Stimulated activated CD8-positive, alpha-beta memory T cell treated with anti-CD3 and anti-CD28 coated beads, Interleukin-4, amount 100 ng/mL, for 4 hours (primary cell): ENCODE measurements around the gene GINS2.

Experiments
- DNase-seq, 2 donors: peaks; one replicate each; pipeline ENCODE4 v3.0.0-alpha.2; 2020; ENCODE audit warnings: low read depth in 2 of 2, low spot score in 1 of 2

GINS2 gene

DNA sequence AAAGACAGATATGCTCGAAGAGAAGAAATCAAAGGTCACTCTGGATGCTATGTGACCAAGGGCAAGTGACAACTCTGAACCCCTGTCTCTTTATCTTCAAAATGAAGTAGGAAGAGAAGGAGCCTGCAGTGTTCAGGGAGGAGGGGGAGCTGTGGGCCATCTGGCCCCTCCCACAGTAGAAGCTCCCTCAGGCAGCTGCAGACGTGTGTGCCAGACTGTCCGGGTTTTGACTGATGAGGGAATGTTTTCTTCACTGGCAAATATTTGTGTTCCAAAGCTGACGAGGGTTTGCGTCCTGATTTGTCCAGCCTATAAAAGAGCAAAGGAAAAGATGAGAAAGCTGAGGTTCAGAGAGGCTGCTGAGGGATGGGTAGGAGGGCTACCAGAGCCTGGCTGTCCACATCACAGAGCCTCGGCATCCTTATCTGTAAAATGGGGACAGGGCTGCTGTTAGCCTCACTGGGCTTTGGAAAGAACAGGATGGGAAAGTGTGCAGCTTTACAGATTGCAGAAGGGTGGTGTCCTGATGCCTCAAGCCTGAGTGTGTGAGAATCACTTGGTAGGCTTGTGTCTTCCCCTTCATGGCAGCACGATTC is 1.8 kb upstream of the GINS2 start:
- no peak for DNase-seq

DNA sequence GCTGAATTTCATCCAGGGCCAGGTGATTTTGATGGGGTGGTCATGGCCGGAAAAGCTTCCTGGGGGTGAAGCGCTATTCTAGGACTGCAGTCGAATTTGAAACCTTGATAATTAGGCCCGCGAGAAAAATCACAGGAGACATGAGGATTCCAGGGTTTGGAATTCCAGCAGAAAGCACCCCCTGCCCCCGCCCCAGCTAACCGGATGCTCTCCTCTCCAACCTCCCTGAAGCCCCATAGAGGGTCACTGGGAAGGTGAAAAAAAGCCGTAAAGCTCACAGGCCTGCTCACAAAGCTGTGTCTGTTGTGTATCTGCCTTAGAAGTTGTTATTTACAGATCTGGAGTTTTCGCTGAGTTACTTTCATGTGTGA is 1.2 kb upstream of the GINS2 start:
- no peak for DNase-seq

DNA sequence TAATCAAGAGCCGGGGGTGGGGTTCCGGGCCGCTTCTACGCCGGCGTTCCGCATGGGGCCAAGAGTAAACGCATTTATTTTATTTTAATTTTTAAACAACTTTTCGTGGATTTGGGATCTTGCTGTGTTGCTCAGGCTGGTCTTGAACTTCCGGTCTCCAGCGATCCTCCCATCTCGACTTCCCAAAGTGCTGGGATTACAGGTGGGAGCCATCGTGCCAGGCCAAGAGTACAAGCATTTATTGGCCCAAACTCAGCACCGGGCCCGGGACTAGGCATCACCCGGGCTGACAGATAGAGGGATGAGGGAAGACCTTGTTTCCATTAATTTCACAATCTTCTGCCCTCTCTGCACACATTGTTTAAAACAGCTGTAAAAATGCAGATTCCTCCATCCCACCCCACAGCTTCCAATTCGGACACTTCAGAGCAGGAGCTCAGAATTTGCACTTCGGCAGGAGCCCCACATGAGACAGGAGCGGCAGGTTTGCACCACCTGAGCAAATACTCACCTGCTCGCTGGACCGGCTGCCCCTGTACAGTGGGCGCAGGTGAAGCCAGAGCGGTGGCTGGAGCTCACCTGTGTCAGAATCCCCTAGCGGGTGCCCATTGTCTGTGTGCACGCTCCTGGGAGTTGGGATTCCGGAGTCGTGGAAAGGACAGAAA is 663 bp upstream of the GINS2 start:
- no peak for DNase-seq

DNA sequence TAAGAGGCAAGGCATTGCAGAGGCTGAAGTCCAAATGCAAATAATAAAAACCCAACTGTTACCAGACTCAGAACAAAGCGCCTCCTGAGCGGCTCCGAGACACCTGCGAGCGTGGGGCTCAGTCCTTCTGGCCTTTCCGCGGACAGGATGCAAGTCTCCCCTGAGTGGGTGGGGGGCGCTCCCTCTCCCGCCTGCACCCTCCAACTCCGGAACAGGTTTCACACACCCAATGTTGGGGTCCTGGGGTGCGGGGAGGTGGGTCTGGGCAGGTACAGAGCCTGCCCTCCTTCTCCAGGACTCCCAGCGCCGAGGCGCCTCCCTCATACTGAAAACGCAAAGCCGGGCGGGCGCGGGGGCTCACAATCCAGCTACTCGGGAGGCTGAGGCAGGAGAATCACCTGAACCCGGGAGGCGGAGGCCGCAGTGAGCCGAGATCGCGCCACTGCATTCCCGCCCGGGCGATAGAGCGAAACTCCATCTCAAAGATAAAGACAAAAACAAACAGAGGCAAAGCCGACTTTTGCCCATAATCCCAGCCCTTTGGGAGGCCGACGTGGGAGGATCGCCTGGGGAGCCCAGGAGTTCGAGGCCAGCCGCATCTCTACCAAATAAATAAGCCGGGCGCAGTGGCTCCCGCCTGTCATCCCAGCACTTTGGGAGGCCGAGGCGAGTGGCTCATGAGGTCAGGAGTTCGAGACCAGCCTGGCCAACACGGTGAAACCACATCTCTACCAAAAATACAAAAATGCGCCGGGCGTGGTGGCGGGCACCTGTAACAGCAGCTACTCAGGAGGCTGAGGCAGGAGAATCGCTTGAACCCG is 893 bp downstream of the GINS2 start:
- no peak for DNase-seq

DNA sequence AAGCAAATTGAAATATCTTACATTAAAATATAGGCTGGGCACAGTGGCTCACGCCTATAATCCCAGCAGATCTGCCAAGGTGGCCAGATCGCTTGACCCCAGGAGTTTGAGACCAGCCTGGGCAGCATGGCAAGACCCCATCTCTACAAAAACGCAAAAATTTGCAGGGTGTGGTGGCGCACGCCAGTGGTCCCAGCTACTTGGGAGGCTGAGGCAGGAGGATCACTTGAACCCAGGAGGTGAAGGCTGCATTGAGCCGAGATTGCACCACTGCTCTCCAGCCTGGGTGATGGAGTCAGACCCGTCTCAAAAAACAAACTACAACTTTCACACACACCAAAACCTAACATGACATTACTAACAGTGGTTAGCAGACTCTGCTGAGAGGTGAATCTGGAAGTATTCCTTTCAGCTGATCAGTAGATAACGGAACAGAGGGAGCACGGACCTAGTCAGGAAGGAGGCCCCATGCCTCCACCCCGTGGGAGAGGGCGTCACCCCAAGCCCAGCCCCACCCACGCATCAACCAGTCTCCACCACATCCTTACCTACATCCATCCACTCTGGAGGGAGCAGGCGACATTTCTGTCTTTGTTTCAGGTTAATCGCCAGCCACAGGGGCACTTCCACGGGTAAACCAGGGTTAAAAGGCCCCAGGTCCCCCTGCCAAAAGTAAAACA is 1.7 kb downstream of the GINS2 start:
- DNase-seq: no peak

DNA sequence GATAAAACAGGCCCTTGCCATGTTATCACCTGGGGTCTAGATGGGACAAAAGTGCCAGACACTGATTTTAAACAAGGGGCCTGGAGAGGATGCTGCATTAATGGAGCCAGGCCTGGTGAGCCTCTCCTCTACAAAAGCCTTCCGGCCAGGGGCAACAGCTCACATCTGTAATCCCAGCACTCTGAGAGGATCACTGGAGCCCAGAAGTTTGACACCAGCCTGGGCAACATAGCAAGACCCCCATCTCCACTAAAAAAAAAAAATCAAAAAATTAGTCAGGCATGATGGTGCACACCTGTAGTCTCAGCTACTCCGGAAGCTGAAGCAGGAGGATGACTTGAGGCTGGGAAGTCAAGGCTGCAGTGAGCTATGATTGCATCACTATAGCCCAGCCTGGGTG is 3.5 kb downstream of the GINS2 start:
- DNase-seq: no peak

DNA sequence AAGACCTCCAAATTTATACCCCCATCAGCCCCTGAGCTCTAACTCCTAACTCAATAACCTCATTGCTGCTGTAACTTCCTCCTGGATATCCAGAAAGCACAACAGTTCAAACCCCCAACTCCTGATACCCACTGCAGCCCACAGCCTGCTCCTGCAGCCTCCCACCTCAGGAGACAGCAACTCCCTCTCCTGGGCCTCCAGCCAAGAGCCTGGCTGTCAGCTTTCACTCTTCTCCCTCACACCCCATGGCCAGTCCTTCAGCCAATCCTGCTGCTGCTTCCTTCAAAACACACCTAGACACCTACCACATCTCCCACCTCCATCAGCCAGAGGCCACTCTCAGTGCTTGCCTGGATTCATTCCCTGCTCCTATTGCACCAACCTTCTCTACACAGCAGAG is 5.4 kb downstream of the GINS2 start:
- DNase-seq: no peak

DNA sequence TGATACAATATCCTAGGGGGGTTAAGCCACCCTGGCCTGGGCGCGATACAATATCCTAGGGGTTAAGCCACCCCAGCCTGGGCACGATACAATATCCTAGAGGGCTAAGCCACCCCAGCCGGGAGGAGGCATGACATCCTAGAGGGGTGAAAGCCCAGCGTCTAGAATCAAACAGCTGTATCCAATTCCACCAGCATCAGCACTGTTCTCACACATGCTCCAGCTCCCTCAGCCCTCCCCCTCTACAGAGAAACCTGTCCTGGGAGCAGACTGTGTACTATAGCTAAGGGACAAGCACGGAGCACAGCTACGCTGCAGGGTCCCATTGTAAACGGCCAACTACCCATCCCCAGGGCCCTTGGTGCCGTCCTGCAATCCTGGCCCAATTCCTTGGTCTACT is 6.2 kb downstream of the GINS2 start:
- no peak for DNase-seq

DNA sequence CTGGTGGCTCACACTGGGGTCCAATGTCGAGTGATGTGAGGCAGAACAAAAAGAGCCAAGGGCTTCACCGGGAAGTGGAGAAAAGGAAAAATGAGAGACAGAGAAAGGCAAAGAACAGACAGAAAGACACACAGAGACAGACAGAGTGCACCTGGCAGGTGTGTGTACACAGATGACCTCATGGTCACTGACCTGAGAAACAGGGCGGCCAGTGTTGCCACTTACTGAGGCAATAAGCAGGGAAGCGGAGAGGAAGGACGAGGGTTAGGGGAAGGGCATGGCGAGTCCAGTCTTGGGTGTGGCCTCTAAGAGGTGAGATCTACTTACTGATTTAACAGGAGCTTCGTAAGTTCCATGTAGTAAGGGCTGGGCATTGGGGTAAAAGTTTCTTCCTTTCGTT is 7.5 kb downstream of the GINS2 start:
- DNase-seq: no peak

DNA sequence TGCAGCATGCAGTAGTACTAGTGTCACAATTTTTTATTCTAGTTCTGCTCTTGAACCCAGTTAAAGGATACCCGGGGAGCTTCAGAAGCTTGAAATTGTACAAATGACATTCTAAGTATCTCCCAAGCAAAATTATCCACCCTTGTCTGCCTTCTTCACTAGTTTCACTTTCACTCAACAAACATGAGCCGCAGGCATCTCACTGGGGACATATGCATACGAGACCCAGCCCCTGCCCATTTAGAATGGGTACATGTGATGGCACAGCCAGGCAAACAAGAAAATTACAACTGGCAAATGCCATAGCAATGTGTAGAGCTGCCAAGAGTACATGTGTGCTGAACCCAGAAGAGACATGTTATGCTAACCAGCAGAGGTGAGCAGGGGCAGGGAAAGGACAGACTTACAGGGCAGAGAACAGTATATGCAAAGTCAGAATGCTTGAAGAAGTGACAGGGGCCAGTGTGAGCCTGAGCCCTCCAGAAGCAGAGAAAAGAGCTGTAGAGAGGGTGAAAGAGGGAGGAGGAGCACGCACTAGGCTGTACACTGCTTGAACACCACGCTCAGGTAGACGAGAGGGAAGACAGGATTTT is 8.3 kb downstream of the GINS2 start:
- no peak for DNase-seq

DNA sequence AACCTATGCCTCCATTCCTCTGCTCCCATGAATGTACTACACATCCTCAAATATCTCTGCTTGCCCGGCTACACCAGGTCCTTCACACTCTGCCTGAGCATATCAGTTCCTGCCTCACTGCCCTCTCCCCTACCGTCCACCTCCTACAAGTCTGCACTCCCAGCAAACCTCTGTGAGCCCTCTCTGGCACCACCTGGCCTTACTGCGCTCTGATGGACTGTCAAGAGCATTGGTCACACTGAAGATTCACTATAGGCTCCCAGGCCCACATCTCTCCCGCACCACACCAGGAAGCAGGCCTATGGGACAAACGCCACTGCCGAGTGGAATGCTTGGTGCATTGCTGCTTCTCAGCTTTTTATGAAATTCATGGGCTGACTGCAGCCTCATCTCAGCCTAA is 8.9 kb downstream of the GINS2 start:
- DNase-seq: no peak

DNA sequence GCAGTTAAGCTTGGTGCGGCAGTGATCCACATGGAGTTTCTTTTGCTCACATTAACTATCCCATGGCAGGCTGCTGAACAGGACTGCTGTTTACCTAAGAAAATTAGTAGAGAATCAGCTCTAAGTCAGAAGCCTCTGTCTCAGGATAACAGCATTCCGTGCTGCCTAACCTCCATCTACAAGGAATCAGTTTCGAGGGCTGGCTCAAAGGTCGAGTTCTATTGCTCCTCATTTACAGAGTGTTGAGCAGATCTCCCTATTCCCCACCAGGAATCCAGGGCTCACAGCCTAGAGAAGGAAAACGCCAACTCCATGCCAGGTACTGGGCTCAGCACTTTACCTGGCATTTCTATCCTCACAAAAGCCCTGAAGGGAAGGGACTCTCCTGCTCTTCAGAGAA is 9.9 kb downstream of the GINS2 start:
- no peak for DNase-seq

DNA sequence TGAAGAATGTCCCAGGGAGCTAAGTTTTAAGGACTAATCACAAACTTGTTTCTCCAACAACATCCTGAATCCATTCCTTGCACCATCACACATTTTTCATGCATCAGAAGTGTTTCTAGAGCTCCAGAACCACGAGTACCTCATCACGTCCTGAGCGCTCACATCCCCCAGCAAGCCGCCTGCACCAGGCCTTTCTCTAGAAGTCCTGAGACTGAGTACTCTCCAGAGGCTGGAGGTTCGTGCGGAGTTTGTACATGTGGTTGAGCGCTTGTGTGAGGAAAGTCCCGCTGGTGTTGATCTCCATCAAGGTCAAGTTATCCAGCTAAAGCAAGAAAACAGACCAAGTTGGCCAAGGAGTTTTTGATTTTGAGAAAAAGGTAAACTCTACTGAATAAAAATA is 10.7 kb downstream of the GINS2 start:
- DNase-seq: no peak

DNA sequence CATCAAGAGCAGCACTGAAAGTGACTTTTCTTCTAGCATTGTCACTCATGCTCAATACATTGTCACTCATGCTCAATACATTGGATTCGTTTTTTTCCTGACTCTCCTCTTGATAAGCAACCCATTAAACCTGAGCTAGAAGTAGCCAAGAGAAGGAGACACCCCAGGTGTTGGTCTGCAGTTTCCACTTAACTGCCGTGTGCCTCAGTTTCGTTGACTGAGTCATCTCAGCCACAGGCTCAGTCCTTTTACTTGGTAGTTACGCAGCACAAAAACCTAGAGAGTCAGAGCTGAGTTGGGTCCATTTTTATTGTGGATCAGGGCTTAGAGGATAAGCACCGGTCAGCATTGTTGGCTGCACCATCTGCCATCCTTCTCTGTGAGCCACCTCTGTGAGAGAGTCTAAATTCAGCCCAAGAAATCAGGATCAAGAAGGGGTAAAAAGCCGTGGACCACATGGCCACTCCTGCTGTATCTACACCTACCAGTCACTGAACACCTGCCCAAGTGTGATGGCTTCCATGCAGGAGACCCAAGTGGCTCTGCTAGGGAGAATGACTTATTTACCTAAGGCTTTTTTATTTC is 11.3 kb downstream of the GINS2 start:
- no peak for DNase-seq

DNA sequence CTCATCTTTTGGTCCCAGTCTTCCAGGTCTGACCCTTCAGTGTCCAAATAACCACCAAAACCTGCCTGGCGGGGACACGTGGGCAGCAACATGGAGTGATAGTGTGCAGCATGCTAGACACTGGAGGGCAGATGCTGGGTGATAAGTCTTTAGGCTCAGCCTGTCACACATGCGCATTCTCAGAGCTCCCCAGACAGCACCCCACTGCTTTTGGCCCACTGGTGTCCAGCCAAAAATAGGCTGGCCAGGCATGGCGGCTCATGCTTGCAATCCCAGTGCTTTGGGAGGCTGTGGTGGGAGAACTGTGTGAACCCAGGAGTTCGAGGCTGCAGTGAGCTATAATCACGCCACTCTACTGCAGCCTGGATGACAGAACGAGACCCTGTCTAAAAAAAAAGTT is 12.3 kb downstream of the GINS2 start:
- no peak for DNase-seq

DNA sequence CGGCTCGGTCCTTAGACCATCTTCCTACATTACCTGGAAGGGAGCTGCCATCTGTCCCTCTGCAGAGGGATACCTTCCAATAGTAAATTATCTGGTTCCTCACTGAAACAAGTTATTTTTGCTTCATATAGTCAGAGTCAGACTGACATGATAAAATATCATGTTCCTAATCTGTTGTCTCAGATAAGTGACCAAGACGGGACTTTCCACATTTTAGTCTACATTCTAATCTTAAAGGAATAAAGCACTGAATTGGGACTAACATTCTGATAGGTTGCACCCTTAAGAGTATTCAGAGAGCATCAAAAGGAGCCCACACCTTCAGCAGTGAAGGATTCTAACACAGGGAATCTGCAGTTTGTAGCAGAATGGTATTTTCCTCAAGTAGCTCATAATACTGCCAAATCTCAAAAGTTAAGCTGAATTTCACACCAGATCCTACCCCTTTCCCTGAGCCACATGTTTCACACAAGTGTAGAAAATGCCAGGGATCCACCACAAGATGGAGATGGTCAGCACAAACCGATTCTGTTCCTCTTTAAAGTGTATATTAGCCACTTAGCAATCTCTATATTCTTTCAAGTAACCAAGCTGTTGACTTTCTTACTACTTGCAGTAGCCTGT is 13.4 kb downstream of the GINS2 start:
- DNase-seq: no peak

DNA sequence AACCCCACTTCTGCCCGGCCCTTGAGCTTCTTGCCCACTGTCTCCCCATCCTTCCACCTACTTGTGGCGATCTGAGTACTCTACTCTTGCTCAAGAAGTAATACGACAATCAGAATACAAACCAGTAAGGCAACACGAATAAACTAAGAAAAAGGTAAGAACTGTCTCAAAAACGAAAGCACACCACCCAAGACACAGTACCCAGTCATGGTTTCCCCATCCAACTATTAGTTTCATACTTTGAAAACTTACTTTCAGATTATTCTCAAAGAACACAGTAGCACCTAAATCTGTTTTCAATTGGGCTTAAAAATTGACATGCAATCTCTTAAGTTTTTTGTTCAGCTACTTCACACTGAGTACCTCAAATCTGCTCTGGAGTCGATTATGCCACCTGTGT is 13.9 kb downstream of the GINS2 start:
- no peak for DNase-seq

DNA sequence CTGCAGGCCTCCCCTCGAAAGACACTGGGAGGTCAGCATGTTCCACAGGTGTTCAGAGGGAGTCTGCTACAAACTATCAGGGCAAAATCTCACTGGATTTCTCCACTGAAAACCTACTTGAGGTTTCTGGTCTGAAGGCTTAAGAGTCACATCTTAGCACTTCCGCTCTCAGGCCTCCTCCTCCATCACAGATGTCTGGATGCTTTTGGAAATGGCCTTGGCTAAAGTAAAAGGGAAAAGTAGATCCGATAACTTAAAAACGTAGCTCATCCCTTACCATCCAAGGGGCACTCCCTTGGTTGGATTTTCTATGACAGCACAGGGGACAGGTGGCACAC is 14.4 kb downstream of the GINS2 start:
- DNase-seq: no peak

DNA sequence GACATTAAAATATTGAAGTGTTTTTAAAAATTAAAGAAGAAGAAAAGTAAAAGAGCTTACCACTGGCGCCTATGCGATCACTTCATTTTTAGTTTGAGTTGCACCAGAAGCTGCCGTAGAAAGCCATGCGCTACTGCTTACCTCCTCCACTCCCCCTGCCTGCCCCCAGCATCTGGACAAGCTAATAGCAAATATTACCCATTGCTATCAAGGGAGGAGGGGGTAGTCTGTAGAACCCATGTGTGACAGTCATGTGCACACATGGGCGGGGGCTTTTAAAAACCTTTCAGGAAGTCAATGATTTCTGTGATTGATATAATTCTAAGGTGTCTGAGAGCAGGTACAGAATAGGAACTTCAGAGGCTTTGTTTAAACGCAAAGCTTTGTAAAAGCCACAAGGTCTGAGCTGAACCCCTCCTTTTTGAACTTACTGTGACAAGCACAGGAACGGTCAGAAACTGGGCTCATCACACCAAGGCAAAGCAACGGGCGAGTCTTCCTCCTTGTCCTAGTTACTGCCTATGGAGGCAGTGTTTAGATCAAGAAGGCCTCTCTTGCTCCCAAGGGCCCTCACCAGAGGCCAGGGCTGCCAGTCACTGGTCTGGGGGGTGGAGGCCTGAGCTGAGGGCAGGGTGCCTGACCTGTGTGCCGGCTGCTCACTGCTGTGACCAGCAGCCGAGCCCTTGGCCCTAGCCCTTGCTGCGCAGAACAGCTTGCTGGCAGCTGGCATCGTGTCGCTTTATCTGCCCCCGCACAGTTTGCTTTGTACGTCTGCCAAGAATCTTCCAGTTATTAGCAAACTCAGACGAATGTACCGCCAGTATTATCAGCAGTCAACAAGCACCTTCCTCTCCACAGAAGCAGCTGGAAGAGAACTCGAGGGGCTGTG is 15.0 kb downstream of the GINS2 start:
- DNase-seq: no peak

DNA sequence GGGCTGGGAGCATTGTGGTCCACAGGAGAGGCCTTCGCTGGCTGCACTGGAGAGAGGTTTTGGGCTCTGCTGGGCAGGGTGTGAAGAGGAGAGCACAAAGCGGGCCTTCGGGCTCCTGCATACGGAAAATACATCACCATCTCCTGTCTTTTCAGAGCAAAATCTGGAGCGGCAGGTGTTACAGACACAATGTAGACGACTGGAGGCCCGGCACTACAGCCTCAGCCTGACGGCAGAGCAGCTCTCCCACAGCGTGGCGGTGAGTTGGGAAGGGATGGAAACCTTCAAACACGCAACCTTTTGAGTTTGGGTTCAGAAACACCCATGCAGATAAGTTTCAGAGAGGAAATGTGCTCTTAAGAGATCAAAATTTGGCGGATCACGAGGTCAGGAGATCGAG is 17.9 kb downstream of the GINS2 start:
- no peak for DNase-seq
